Adrenal gland (tissue), 5 donors: Measurements from ENCODE around the gene MUC12.

Experiments
- CTCF ChIP-seq, 6 experiments: fragments of 450-650 bp in 4 of 6; fragments of 200-600 bp in 2 of 6; sonication (generic) in 1 of 6; IDR thresholded peaks; 1 replicate in 5 of 6; 2 replicates in 1 of 6; pipeline versions ENCODE4 v1.5.1 to v1.8.0; 2016 to 2021; ENCODE audit warnings: antibody characterized with exemption in 6 of 6, mild to moderate bottlenecking in 2 of 6, moderate library complexity in 1 of 6
- POLR2A ChIP-seq, 2 donors: fragments of 450-650 bp; IDR thresholded peaks; one replicate each; pipeline ENCODE4 v1.6.1; 2017; ENCODE audit warnings: antibody characterized with exemption in 2 of 2, mild to moderate bottlenecking in 2 of 2, moderate library complexity in 1 of 2
- donor health status: DM: no; HTN: no; CAD: no.

GRCh38 chr7:100949227-100949932 lies 20.0 kb upstream of the MUC12 start, which contains the start of gene MUC3A:
- TF ChIP-seq CTCF (IDR thresholded peaks at IDR 0.05) (no peak), POLR2A (IDR thresholded peaks at IDR 0.05) (no peak)
